CD4-positive, alpha-beta T cell (primary cell): Measurements from ENCODE around the gene CHD2. TPM values are rescaled to one million over a fixed set of nuclear protein-coding genes. Genes with fewer than 3 reads are reported as not detected.

Source experiments
- ATAC-seq: fragments of 200-7000 bp; cut with Tn5 transposase; one replicate; pipeline ENCODE4 v1.10.0; 2022; ENCODE audit warnings: mild to moderate bottlenecking; ENCODE audit not compliant: poor library complexity
- CTCF ChIA-PET: fragments of 350-600 bp; sonication (Branson Sonifier 250); formaldehyde crosslinking; loops from one replicate; lab custom pipeline; 2021; ENCODE audit warnings: antibody characterized with exemption, inconsistent platforms; lab: Charles Lee
- POLR2A ChIA-PET: fragments of 350-600 bp; sonication (Branson Sonifier 250); formaldehyde crosslinking; loops from one replicate; lab custom pipeline; 2021; ENCODE audit warnings: antibody characterized with exemption, inconsistent platforms; lab: Charles Lee
- DNase-seq, 14 experiments: peaks; one replicate each; pipeline ENCODE4 v3.0.0-alpha.2; 2013 to 2020; ENCODE audit warnings: mixed read lengths in 2 of 14
- H3K27ac ChIP-seq, 2 donors: one replicate each; pipeline versions ENCODE4 v1.5.1 to v1.7.0; 2013; ENCODE audit warnings: low read length in 2 of 2, low read depth in 1 of 2, mild to moderate bottlenecking in 1 of 2
- H3K27me3 ChIP-seq, 2 experiments: 1 replicate in 1 of 2; 2 replicates in 1 of 2; pipeline versions ENCODE4 v1.6.1 to v1.7.0; 2013; ENCODE audit warnings: low read length in 2 of 2, control low read depth in 1 of 2, mild to moderate bottlenecking in 1 of 2, moderate library complexity in 1 of 2; ENCODE audit not compliant: insufficient read depth in 2 of 2, control insufficient read depth in 1 of 2
- H3K36me3 ChIP-seq: one replicate; pipeline ENCODE4 v1.6.1; 2013; ENCODE audit warnings: low read length, control low read depth; ENCODE audit not compliant: insufficient read depth
- H3K4me1 ChIP-seq: one replicate; pipeline ENCODE4 v1.6.1; 2013; ENCODE audit warnings: low read length, control low read depth; ENCODE audit not compliant: insufficient read depth
- H3K4me3 ChIP-seq: one replicate; pipeline ENCODE4 v1.5.1; 2013; ENCODE audit warnings: mild to moderate bottlenecking, low read length, moderate library complexity
- H3K9me3 ChIP-seq, 2 experiments: 1 replicate in 1 of 2; 2 replicates in 1 of 2; pipeline versions ENCODE4 v1.6.1 to v1.7.0; 2013; ENCODE audit warnings: low read length in 2 of 2, mild to moderate bottlenecking in 2 of 2, control low read depth in 1 of 2, moderate library complexity in 1 of 2; ENCODE audit not compliant: control insufficient read depth in 1 of 2, insufficient read depth in 1 of 2
- H3K27ac Mint-ChIP-seq: one replicate; pipeline ENCODE4 v1.8.0; 2020; ENCODE audit warnings: mixed read lengths
- H3K27me3 Mint-ChIP-seq: one replicate; pipeline ENCODE4 v1.8.0; 2021; ENCODE audit warnings: mixed read lengths
- H3K36me3 Mint-ChIP-seq: one replicate; pipeline ENCODE4 v1.8.0; 2021; ENCODE audit warnings: low read depth, mixed read lengths
- H3K4me1 Mint-ChIP-seq: one replicate; pipeline ENCODE4 v1.8.0; 2021; ENCODE audit warnings: low read depth, mixed read lengths
- H3K4me3 Mint-ChIP-seq: one replicate; pipeline ENCODE4 v1.8.0; 2020; ENCODE audit warnings: mild to moderate bottlenecking, mixed read lengths
- H3K9me3 Mint-ChIP-seq: one replicate; pipeline ENCODE4 v1.8.0; 2020; ENCODE audit warnings: mixed read lengths
- intact Hi-C, 2 experiments: fragments of 100-400 bp; cut with DNase I in 1 of 2; cut with micrococcal nuclease in 1 of 2; formaldehyde crosslinking; loops; one replicate each; pipeline versions ENCODE4 v1.15.1 to v1.9.0; 2023 to 2025; cut with DNase I, micrococcal nuclease
- total RNA-seq, 174 experiments: library from RNA in 2 of 174; stranded (reverse) in 2 of 174; gene quantifications; one replicate each; pipeline ENCODE4 v1.2.3 and lab custom pipeline; 2021 to 2026
- TF ChIP-seq, protein P1 (sequence below): fragments of 200-600 bp; IDR thresholded peaks from one replicate; pipeline ENCODE4 v1.8.0; 2022; ENCODE audit warnings: antibody characterized with exemption, mild to moderate bottlenecking

Gene CHD2
- total RNA-seq, 2 experiments from 2014 or later: 615 to 660 TPM

- H3K36me3 ChIP-seq: peaks cover 48% of the 10 kb centered on the region
- ChIA-PET POLR2A (interaction anchor here (1.0 to 15.7 kb wide), 7 partner anchors 9 to 123 kb away, joined by 3 to 352 read pairs (median 12); partner anchors contain the start of gene CHD2), CTCF (interaction anchor here (1.1 to 3.3 kb wide), 6 partner anchors 20 to 123 kb away, joined by 3 to 23 read pairs (median 8); partner anchors contain the start of gene CHD2)
- peaks cover 87% of the 10 kb centered on the region for H3K4me1 Mint-ChIP-seq
- H3K9me3 ChIP-seq: no peaks in the 10 kb centered on the region
- no peak for DNase-seq
- intact Hi-C loops: loop anchor here (5.0 kb wide), 1 partner anchor 37 kb away; no protein-coding TSS in a partner anchor
- H3K9me3 Mint-ChIP-seq: no peaks in the 10 kb centered on the region
- peaks cover 70% of the 10 kb centered on the region for H3K4me1 ChIP-seq
- no peaks in the 10 kb centered on the region for H3K27me3 ChIP-seq
- H3K4me3 ChIP-seq: no peak overlapping the region
- H3K4me3 Mint-ChIP-seq: peak overlapping the region; percentile 18
- H3K36me3 Mint-ChIP-seq: peaks cover 83% of the 10 kb centered on the region
- H3K27ac Mint-ChIP-seq: peak overlapping the region; percentile 63
- no peak overlapping the region for H3K27ac ChIP-seq
- H3K27me3 Mint-ChIP-seq: no peaks in the 10 kb centered on the region
- TF ChIP-seq, protein P1, sequence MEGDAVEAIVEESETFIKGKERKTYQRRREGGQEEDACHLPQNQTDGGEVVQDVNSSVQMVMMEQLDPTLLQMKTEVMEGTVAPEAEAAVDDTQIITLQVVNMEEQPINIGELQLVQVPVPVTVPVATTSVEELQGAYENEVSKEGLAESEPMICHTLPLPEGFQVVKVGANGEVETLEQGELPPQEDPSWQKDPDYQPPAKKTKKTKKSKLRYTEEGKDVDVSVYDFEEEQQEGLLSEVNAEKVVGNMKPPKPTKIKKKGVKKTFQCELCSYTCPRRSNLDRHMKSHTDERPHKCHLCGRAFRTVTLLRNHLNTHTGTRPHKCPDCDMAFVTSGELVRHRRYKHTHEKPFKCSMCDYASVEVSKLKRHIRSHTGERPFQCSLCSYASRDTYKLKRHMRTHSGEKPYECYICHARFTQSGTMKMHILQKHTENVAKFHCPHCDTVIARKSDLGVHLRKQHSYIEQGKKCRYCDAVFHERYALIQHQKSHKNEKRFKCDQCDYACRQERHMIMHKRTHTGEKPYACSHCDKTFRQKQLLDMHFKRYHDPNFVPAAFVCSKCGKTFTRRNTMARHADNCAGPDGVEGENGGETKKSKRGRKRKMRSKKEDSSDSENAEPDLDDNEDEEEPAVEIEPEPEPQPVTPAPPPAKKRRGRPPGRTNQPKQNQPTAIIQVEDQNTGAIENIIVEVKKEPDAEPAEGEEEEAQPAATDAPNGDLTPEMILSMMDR: no peak
- no peak for ATAC-seq
Measured at GRCh38 chr15:92920595-92921161, 20.6 kb downstream of the CHD2 start.

DNA sequence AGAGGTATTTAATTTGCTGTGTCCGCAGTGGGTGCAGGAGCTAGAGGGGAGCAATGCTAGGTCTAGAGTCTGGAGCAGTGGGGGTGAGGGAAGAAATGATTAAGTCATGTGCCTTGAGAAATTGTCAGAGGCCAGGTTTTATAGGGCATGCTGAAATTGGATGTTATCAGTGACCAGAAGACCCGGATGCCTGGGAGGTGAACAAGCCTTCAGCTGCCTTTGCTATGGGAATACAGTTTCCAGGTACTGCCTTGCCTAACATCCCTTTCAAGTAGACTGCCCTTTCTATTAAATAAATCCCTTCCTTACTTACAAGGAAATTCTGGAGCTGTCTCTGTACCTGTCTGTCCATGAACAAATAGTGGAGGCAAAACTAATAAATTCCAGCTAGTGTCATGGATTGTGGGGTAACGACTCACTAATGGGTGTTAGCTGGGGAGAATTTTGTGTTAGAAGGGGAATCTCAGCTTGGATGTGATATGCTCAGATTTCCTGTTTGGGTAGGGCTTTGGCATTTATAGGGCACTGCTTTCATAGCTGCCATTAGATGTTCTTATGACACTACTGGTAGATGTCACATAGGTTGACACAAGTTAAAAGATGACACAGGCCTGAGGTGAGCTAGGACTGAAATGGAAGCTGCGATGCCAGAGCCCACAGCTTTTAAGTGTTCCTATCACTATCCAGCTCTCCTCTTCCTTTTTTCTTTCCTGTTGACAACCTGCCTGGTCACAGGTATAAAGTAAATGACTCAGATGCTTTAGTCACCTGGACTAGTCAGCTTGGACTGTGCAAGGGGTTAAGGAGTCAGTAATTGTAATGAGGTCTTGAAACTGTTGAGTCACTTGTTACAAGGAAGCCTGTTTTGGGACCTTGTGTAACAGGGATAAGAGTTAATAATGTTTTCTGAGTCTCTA is 21.3 kb downstream of the CHD2 start:
- Histone ChIP-seq H3K27ac (no peak overlapping the region), H3K4me1 (peaks cover 66% of the 10 kb centered on the region), H3K9me3 (no peaks in the 10 kb centered on the region), H3K4me3 (no peak overlapping the region), H3K36me3 (peaks cover 56% of the 10 kb centered on the region), H3K27me3 (no peaks in the 10 kb centered on the region)
- TF ChIP-seq, protein P1: no peak
- H3K27me3 Mint-ChIP-seq: no peaks in the 10 kb centered on the region
- ChIA-PET POLR2A (interaction anchor here (0.6 to 15.7 kb wide), 12 partner anchors 12 to 124 kb away, joined by 3 to 352 read pairs (median 6); partner anchors contain the start of gene CHD2), CTCF (interaction anchor here (0.9 to 2.8 kb wide), 7 partner anchors 21 to 124 kb away, joined by 3 to 23 read pairs (median 3); partner anchors contain the start of gene CHD2)
- peak; percentile 31 for ATAC-seq
- peaks cover 83% of the 10 kb centered on the region for H3K36me3 Mint-ChIP-seq
- H3K27ac Mint-ChIP-seq: peak overlapping the region; percentile 63
- DNase-seq: peak in 2 of 14 experiments; percentile 28 to 45
- no peaks in the 10 kb centered on the region for H3K9me3 Mint-ChIP-seq
- intact Hi-C loops: loop anchor here (5.0 kb wide), 1 partner anchor 36 kb away; no protein-coding TSS in a partner anchor
- H3K4me3 Mint-ChIP-seq: peak overlapping the region; percentile 49
- peaks cover 87% of the 10 kb centered on the region for H3K4me1 Mint-ChIP-seq

DNA sequence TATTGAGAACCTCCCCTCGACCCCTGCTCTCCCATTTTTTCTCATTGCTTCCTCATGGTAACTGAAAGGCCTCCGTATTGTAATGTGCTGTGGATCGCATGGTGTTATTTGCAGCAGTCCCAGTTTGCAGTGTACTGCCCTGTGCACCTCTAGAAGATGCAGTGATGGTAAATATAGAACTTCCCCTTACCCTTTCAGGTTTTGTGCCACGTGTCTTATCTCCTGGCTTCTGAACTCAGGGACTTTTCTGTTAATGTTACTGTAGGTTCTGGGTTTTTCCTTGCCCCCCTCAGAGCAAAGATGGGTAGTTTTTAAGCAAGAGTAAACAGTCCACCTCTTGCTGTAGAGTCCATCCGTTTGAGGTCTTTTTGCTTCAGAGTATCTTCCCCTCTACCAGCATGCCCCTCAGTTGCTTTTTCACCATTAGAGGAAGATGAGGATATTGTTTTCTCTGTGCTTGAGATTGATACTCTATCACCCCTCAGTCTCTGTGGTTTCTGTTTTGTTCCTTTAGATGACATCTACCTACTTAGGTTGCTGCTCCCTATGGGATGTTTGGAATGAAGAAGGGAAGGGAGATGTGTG is 22.4 kb downstream of the CHD2 start:
- peaks cover 58% of the 10 kb centered on the region for H3K4me1 ChIP-seq
- peak overlapping the region; percentile 5 to 37 for H3K27ac ChIP-seq
- ATAC-seq: peak; percentile 31
- H3K36me3 Mint-ChIP-seq: peaks cover 86% of the 10 kb centered on the region
- peak overlapping the region; percentile 63 for H3K27ac Mint-ChIP-seq
- DNase-seq: peak in 2 of 14 experiments; percentile 48 to 60
- peak overlapping the region; percentile 49 for H3K4me3 Mint-ChIP-seq
- no peaks in the 10 kb centered on the region for H3K27me3 ChIP-seq
- TF ChIP-seq, protein P1: no peak
- ChIA-PET POLR2A (interaction anchor here (0.7 to 15.7 kb wide), 7 partner anchors 17 to 125 kb away, joined by 3 to 352 read pairs (median 12); partner anchors contain the start of gene CHD2), CTCF (interaction anchor here (1.0 to 2.8 kb wide), 4 partner anchors 14 to 125 kb away, joined by 3 to 11 read pairs (median 4); partner anchors contain the start of gene CHD2)
- H3K27me3 Mint-ChIP-seq: no peaks in the 10 kb centered on the region
- peaks cover 61% of the 10 kb centered on the region for H3K36me3 ChIP-seq
- no peaks in the 10 kb centered on the region for H3K9me3 Mint-ChIP-seq
- H3K4me3 ChIP-seq: no peak overlapping the region
- H3K9me3 ChIP-seq: no peaks in the 10 kb centered on the region
- peaks cover 89% of the 10 kb centered on the region for H3K4me1 Mint-ChIP-seq
- intact Hi-C loops: loop anchor here (5.0 kb wide), 1 partner anchor 35 kb away; no protein-coding TSS in a partner anchor
